Stimulated activated CD8-positive, alpha-beta memory T cell treated with anti-CD3 and anti-CD28 coated beads, Interleukin-4, amount 100 ng/mL, for 4 hours (primary cell): Measurements from ENCODE around the gene TNS3.
"Not testable (repeated sequence)": the region's sequence is repeated elsewhere in the genome, so short reads cannot be mapped to it uniquely, and the experiment has no call there.

Experiments
- DNase-seq, 2 donors: peaks; one replicate each; pipeline ENCODE4 v3.0.0-alpha.2; 2020; ENCODE audit warnings: low read depth in 2 of 2, low spot score in 1 of 2

Gene TNS3

GRCh38 chr7:47581804-47582763 lies at the start of gene TNS3:
TSS of gene TNS3 (minus strand) at chr7:47582111. CDS start at chr7:47439636, 142,475 bp downstream.
- DNase-seq = no peak

GRCh38 chr7:47631711-47632110 lies 49.8 kb upstream of the TNS3 start:
- DNase-seq = no peak

DNA sequence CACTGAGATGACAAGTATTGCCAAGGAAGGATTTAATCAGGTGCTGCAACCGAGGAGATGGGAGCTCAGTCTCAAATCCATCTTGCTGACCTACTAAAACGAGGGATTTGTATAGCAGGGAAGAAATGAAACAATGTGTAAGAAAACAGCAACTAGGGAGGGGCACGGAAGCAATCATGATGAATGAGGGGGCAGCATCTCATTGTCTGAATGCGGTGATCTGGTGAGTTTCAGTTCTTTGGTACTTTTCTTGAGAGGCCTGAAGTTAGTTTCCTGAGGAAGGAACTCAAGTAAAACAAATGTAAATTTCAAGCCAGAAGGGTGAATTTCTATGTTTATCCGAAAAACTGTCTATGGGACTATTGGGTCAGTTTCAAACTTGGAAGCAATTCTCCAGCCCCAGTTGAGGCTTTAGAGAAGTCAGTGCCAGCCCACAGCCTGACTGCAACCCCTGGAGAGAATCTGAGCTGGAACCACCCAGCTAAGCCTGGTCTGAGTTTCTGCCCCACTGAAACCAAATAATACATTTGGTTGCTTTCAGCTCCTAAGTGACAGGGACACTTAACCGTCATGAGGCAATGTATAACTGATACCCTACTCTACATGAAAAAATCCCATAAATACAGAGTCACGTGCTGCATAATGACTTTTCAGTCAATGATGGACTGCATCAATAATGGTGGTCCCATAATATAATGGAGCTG lies 45.8 kb upstream of the TNS3 start:
- DNase-seq = no peak

DNA sequence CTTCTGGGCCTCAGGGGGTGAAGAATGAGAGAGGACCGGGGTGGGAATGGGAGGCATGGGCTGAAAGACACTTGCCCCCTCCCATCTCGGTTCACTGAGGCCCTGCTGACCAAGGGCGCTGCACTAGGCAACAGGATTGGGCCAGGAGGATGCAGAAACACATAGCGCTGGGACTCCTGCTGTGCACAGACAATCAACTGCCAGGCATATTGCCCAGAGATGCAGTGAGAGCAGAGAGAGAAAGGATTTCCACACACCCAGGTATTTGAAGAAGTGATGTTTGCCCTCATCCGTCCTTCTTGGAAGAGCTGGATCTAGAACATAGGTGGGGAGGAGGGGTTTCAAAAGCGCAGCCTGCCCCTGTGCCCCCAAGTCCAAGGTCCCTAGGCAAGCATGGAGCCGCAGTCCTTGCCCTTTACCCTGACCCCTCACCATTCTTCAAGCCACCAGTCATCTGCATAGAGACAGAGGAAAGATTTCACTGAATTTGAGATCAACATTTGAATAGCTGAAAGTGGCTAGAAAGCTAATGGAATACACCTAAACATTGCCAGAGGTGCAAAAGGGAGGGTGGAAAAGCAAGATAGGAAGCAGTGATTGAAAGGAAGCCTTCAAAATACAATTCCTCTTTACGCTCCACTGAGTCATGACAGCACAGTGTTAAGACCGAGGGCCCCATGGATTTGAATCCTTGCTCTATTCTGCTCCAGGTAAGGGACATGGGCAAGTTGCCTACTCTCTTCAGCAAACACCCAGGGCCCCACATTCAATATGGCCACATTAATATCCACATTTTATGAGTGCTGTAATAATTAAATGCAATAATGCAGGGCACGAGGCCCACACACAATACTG lies 44.2 kb upstream of the TNS3 start:
- no peak for DNase-seq

DNA sequence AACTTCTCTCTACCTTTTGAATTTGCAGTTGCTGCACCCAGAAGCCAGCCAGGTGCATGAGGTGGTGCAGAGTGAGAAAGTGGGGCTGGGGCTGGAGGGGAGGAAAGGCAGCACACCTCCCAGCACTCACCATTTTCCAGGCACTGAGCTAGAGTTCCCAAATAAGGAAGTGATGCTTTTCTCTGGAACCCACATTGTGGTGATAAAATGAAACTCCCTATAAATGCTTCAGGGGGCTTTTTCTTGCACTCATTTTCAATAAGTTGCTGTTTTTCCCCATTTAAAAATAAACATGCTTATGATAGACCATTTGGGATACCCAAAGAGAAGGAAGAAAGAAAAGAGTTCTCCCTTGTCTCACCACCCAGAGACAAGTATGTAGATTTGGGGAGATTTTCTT lies 42.8 kb upstream of the TNS3 start:
- DNase-seq = no peak

DNA sequence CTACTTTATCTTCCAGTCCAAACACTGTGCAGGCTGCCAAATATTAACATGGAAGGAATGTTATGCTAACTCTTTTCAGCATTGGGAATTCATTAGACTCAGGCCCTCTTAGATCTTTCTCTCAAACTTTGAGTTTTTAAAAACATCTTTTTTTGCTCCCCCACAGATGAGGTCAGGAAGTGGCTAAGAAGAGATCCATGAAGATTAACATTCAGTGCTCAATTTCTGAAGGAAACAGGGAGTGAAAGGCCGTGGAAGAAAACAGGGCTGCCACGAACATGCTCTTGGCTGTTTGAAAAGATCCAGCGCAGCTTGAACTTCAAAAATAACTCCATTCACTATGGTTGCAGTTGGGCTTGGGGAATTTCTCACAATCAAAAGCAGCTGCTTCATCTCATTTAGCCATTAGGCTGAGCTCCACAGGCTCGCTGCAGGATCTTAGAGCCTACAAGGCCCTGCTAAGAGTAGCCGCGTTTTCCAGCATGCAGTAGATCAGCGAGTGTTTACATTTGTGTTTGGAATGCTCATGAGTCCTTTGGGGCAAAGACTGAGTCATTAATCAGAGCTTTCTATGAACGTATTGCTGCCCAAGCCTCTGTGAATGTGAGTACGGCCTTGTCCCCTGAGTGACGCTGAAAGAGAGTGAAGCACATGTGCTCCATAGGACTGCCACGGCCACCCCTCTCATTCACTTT lies 41.2 kb upstream of the TNS3 start:
- no peak for DNase-seq

DNA sequence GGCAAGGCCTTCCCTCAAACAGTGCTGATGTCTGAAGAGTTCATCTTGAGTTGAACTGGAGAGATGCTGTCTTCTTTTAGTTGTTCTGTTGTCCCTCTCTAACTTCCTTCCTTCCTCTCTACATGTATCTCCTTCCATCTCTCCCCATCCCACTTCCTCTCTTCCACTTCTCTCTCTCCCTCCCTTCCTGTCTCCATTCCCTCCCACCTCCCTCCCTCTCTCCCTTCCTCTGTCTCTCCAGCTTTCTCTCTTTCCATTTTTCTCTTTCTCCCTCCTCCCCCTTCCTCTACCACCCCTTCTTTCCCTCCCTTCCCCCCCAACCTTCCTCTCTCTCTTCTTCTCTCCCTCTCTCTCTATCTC lies 40.7 kb upstream of the TNS3 start:
- DNase-seq = no peak

DNA sequence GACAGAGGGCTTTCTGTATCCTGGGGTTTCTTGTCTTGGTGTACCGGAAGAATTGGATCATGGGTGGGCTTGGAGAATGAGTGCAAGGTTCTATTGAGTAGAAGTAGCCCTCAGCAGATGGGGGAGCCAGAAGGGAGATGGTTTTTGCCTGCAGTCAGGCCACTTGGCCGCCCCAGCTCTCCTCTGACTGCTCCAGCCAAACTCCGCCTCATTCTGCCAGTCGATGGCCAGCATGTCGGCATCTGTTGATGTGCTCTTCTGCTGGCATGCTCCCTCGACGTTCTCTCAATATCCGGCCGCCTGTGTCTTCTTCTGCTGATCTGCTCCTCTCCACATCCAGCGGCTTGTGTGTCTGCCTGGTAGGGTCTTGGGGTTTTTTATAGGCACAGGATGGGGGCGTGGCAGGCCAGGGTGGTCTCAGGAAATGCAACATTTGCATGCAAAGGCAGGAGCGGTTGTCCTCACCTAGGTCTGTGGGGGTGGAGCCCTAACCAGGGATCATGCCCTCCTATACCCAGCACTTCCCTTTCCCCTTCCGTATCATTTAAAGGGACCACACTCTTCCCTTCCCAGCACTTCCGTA lies 40.2 kb upstream of the TNS3 start:
- DNase-seq = no peak

DNA sequence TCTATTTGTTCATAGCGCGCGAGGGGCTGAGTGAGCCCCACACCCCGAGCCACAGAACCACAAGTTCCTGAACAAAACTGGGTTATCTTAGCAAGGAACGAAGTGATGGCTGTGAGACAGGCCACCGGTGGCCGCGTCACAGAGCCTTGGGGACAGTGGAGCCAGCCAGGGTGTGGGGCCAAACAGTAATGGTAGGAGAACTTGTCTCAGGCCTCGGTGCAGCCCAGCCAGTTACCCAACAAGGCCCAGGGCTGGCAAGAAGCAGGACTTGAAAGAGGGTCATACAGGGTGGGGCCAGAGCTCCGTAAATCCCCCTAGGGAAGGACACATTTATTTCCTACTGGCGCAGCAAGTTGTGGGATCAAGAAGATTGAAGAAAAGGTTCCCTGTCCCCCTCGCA lies 39.4 kb upstream of the TNS3 start:
- DNase-seq = no peak

DNA sequence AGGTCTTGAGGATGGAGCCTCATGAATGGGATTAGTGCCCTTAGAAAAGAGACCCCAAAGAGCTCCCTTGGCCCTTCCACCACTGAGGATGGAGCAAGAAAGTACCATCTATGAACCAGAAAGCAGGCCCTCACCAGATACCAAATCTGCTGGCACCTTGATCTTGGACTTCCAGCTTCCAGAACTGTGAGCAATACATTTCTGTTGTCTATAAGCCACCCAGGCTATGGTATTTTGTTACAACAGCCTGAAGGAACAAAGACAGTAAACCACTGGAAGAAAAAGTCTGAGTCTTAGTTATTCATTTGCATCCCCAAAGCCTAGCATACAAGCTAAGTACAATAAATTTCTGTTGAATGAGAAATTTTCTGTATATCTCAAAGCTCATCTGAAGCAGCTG lies 37.9 kb upstream of the TNS3 start:
- no peak for DNase-seq

DNA sequence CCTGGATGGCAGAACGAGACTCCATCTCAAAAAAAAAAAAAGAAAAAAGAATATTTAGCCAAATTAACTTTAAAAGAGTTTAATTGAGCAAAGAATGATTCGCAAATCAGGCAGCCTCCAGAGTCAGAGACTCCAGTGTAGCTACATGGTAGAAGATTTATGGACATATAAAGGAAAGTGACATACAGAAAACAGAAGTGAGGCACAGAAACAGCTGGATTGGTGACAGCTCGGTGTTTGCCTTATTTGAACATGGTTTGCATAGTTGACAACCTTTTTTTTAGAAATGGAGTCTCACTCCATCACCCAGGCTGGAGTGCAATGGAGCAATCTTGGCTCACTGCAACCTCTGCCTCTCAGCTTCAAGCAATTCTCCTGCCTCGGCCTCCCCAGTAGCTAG lies 35.2 kb upstream of the TNS3 start:
- no peak for DNase-seq

DNA sequence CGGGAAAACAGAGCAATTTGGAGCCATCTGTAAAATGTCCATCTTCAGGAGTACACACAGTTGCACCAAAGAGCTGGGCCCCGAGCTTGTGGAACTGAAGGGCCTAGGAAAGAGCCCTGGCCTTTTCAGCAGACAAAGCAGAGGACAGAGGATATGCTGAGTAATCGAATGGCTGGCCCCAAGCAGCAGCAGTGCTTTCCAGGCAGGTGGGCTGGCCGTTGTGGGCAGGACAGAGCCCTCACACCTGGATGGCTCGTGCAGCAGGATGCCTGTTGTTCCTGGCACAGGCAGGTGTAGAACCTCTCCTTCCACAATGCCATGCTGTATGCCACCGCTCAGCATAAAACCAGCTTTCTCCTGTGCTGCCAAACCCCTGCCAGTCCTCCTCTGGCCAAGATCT lies 32.5 kb upstream of the TNS3 start:
- DNase-seq = no peak

- DNase-seq = no peak
Measured at GRCh38 chr7:47611045-47611511, 29.2 kb upstream of the TNS3 start.

GRCh38 chr7:47610506-47611044 lies 28.7 kb upstream of the TNS3 start:
- DNase-seq = no peak

- DNase-seq = no peak
Measured at GRCh38 chr7:47609803-47610452, 28.0 kb upstream of the TNS3 start.

DNA sequence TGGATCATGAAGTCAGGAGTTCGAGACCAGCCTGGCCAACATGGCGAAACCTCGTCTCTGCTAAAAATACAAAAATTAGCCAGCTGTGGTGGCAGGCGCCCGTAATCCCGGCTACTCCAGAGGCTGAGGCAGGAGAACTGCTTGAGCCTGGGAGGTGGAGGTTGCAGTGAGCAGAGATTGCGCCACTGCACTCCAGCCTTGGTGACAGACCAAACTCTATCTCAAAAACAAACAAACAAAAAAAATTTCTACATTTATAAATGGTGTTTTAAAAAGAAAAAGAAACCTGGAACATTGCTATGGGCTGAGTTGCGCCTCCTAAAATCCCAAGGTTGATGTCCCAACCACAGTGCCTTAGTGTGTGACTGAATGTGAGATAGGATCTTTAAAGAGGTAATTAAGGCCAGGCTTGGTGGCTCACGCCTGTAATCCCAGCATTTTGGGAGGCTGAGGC lies 24.7 kb upstream of the TNS3 start:
- DNase-seq = not testable (repeated sequence)

- DNase-seq = no peak
Measured at GRCh38 chr7:47605816-47606575, 24.1 kb upstream of the TNS3 start.

GRCh38 chr7:47604496-47604890 lies 22.6 kb upstream of the TNS3 start:
- DNase-seq = no peak
